DND-41 (cell line): ENCODE results near the gene EBI3.

Source experiments
- ATAC-seq: fragments of 200-7000 bp; cut with Tn5 transposase; 3 replicates; pipeline ENCODE4 v1.9.1; 2021; ENCODE audit warnings: low read depth; ENCODE audit not compliant: insufficient read depth
- DNase-seq: peaks from one replicate; pipeline ENCODE4 v3.0.0-alpha.2; 2020
- H2AFZ ChIP-seq: 2 replicates; pipeline ENCODE4 v1.6.0; 2012; ENCODE audit warnings: low read depth, low read length
- H3K27ac ChIP-seq: 2 replicates; pipeline ENCODE4 v1.5.1; 2012; ENCODE audit warnings: low read length, inconsistent platforms
- H3K27me3 ChIP-seq: fragments of 200-600 bp; sonication (generic); 2 replicates; pipeline ENCODE4 v1.6.0; 2012; ENCODE audit warnings: low read length, mild to moderate bottlenecking, inconsistent platforms; ENCODE audit not compliant: insufficient read depth, poor library complexity
- H3K36me3 ChIP-seq: 2 replicates; pipeline ENCODE4 v1.5.1; 2012; ENCODE audit warnings: low read length, inconsistent platforms; ENCODE audit not compliant: insufficient read depth
- H3K4me1 ChIP-seq: 2 replicates; pipeline ENCODE4 v1.5.1; 2012; ENCODE audit warnings: mild to moderate bottlenecking, low read length; ENCODE audit not compliant: insufficient read depth
- H3K4me2 ChIP-seq: 2 replicates; pipeline ENCODE4 v1.6.0; 2012; ENCODE audit warnings: mild to moderate bottlenecking, moderate library complexity, low read length, inconsistent platforms; ENCODE audit not compliant: insufficient read depth
- H3K4me3 ChIP-seq, 2 experiments: fragments of 200-600 bp in 1 of 2; shearing (Covaris generic) in 1 of 2; 2 replicates each; pipeline ENCODE4 v1.5.1; 2012 to 2016; ENCODE audit warnings: inconsistent platforms in 2 of 2, low read length in 2 of 2, mild to moderate bottlenecking in 2 of 2, low read depth in 1 of 2, moderate library complexity in 1 of 2
- H3K79me2 ChIP-seq: 2 replicates; pipeline ENCODE4 v1.6.0; 2012; ENCODE audit warnings: low read length, inconsistent platforms; ENCODE audit not compliant: insufficient read depth
- H3K9ac ChIP-seq: 2 replicates; pipeline ENCODE4 v1.6.0; 2012; ENCODE audit warnings: low read depth, mild to moderate bottlenecking, inconsistent platforms, low read length, moderate library complexity
- H3K9me3 ChIP-seq: 2 replicates; pipeline ENCODE4 v1.5.1; 2012; ENCODE audit warnings: low read length, moderate library complexity, mild to moderate bottlenecking, inconsistent platforms; ENCODE audit not compliant: insufficient read depth, severe bottlenecking
- H4K20me1 ChIP-seq: 2 replicates; pipeline ENCODE4 v1.6.0; 2012; ENCODE audit warnings: low read length; ENCODE audit not compliant: insufficient read depth
- CTCF ChIP-seq: IDR thresholded peaks from 2 replicates; pipeline ENCODE4 v1.5.1; 2012; ENCODE audit warnings: borderline replicate concordance, low read length, moderate library complexity, mild to moderate bottlenecking; ENCODE audit not compliant: poor library complexity, severe bottlenecking; ENCODE audit errors: extremely low read depth
- EZH2 ChIP-seq: IDR thresholded peaks from 3 replicates; pipeline ENCODE4 v1.6.1; 2012; ENCODE audit warnings: borderline replicate concordance, low read depth, mild to moderate bottlenecking, moderate library complexity, low read length, inconsistent platforms; ENCODE audit not compliant: severe bottlenecking

Gene EBI3

GRCh38 chr19:4266253-4267000, 37.1 kb downstream of the EBI3 start:
- H3K4me1 ChIP-seq = no peaks in the 10 kb centered on the region
- no peak overlapping the region for H3K4me3 ChIP-seq
- H3K9ac ChIP-seq = no peak overlapping the region
- TF ChIP-seq CTCF = no peak
- TF ChIP-seq EZH2 = no peak
- H3K9me3 ChIP-seq = no peaks in the 10 kb centered on the region
- peaks cover 53% of the 10 kb centered on the region for H3K36me3 ChIP-seq
- no peak overlapping the region for H3K27ac ChIP-seq
- no peak overlapping the region for H2AFZ ChIP-seq
- no peak overlapping the region for H3K4me2 ChIP-seq
- peaks cover 6% of the 10 kb centered on the region for H4K20me1 ChIP-seq
- H3K27me3 ChIP-seq = no peaks in the 10 kb centered on the region
- no peaks in the 10 kb centered on the region for H3K79me2 ChIP-seq
- DNase-seq (no peak), ATAC-seq (no peak)

GRCh38 chr19:4267101-4267900, 38.0 kb downstream of the EBI3 start:
- no peak overlapping the region for H3K9ac ChIP-seq
- no peaks in the 10 kb centered on the region for H3K79me2 ChIP-seq
- peak; percentile 88 for ATAC-seq
- H3K27me3 ChIP-seq = no peaks in the 10 kb centered on the region
- no peak overlapping the region for H3K27ac ChIP-seq
- peak; percentile 70 for DNase-seq
- peaks cover 6% of the 10 kb centered on the region for H4K20me1 ChIP-seq
- no peaks in the 10 kb centered on the region for H3K4me1 ChIP-seq
- H3K4me2 ChIP-seq = no peak overlapping the region
- no peak overlapping the region for H3K4me3 ChIP-seq
- peaks cover 52% of the 10 kb centered on the region for H3K36me3 ChIP-seq
- H3K9me3 ChIP-seq = no peaks in the 10 kb centered on the region
- H2AFZ ChIP-seq = no peak overlapping the region
- TF ChIP-seq EZH2 = no peak
- TF ChIP-seq CTCF = peak; percentile 86

- no peaks in the 10 kb centered on the region for H3K79me2 ChIP-seq
- no peak overlapping the region for H3K9ac ChIP-seq
- no peak overlapping the region for H3K4me3 ChIP-seq
- H3K4me1 ChIP-seq = no peaks in the 10 kb centered on the region
- H3K27ac ChIP-seq = no peak overlapping the region
- ATAC-seq (no peak), DNase-seq (no peak)
- H3K9me3 ChIP-seq = no peaks in the 10 kb centered on the region
- peaks cover 6% of the 10 kb centered on the region for H4K20me1 ChIP-seq
- H3K36me3 ChIP-seq = peaks cover 46% of the 10 kb centered on the region
- H3K4me2 ChIP-seq = no peak overlapping the region
- no peak overlapping the region for H2AFZ ChIP-seq
- no peak for TF ChIP-seq EZH2
- TF ChIP-seq CTCF = no peak
- no peaks in the 10 kb centered on the region for H3K27me3 ChIP-seq
Measured at GRCh38 chr19:4267901-4268815, 38.8 kb downstream of the EBI3 start.
